Hepatocyte (in vitro differentiated cells): ENCODE measurements around the gene KCTD8.

Source experiments
- CTCF ChIP-seq: fragments of 200-600 bp; sonication (generic); IDR thresholded peaks from 2 replicates; pipeline ENCODE4 v1.5.1; 2016; ENCODE audit warnings: antibody characterized with exemption, mild to moderate bottlenecking; ENCODE audit not compliant: poor library complexity
- EZH2 ChIP-seq: fragments of 200-600 bp; sonication (generic); IDR thresholded peaks from 2 replicates; pipeline ENCODE4 v1.6.1; 2016; ENCODE audit warnings: antibody characterized with exemption, mild to moderate bottlenecking, borderline replicate concordance

GRCh38 chr4:44422912-44423311 lies 25.7 kb downstream of the KCTD8 start:
- no peak for TF ChIP-seq CTCF
- TF ChIP-seq EZH2 = no peak
